CD4-positive, alpha-beta T cell treated with Interferon alpha-2 for 1 hour (primary cell): Measurements from ENCODE around the gene EDN3.

ENCODE experiments used
- DNase-seq, 2 donors: peaks; one replicate each; pipeline ENCODE4 v3.0.0-alpha.2; 2020 to 2022

Gene EDN3

GRCh38 chr20:59365611-59366285 lies 65.3 kb downstream of the EDN3 start:
- no peak for DNase-seq

- no peak for DNase-seq
Observed at GRCh38 chr20:59371431-59371830, 71.0 kb downstream of the EDN3 start.

GRCh38 chr20:59374261-59374660 lies 73.8 kb downstream of the EDN3 start:
- no peak for DNase-seq

- DNase-seq, result no peak
Observed at GRCh38 chr20:59375541-59375940, 75.1 kb downstream of the EDN3 start.
